ENCODE data around the gene FDCSP. TPM values are rescaled to one million over a fixed set of nuclear protein-coding genes. Genes with fewer than 3 reads are reported as not detected.

The FDCSP gene
- total RNA-seq, 1 donor from 2014 or later, result 0.72 TPM

DNA sequence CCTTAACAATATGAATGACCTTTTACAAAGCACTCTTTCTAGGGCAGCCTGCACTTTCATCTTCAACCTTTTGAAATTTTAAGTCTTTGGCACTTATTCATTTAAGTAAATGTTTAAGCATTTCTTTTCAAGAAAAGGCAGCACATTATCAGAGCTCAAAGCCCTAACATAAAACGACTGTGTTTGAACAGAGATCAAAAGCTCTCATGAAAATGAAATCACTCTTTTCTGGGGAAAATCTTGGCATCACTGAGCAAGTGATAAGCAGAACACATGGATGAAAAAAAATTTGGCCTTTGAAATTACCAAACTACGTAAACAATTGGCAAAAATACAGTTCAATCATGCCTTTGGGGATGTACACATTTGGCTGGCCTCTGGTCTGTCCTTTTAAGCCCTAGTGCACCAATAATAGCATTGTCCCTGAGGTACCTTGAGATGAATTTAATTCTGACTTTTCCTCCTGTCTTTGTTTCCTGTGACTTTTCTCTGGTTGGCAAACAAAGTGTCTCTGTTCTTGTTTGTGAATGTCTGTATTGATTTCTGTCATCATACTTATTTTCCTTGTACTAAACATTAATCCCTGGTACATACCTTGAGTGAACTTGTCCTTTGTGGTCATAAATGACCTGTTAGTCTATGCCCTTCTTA lies 43.3 kb upstream of the FDCSP start:
- TF ChIP-seq, protein P1, sequence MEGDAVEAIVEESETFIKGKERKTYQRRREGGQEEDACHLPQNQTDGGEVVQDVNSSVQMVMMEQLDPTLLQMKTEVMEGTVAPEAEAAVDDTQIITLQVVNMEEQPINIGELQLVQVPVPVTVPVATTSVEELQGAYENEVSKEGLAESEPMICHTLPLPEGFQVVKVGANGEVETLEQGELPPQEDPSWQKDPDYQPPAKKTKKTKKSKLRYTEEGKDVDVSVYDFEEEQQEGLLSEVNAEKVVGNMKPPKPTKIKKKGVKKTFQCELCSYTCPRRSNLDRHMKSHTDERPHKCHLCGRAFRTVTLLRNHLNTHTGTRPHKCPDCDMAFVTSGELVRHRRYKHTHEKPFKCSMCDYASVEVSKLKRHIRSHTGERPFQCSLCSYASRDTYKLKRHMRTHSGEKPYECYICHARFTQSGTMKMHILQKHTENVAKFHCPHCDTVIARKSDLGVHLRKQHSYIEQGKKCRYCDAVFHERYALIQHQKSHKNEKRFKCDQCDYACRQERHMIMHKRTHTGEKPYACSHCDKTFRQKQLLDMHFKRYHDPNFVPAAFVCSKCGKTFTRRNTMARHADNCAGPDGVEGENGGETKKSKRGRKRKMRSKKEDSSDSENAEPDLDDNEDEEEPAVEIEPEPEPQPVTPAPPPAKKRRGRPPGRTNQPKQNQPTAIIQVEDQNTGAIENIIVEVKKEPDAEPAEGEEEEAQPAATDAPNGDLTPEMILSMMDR (IDR thresholded peaks at IDR 0.05; ENCODE audit: unreplicated experiment), result no peak
- Mint-ChIP-seq H3K36me3 (no peaks in the 10 kb centered on the region), H3K4me1 (peaks cover 46% of the 10 kb centered on the region), H3K27ac (peak overlapping the region; percentile 74), H3K9me3 (no peaks in the 10 kb centered on the region), H3K4me3 (no peak overlapping the region), H3K27me3 (ENCODE audit: low read depth) (peaks cover 2% of the 10 kb centered on the region)
- no peak for DNase-seq (ENCODE audit: low spot score in 2 of 2, unreplicated experiment in 2 of 2)

DNA sequence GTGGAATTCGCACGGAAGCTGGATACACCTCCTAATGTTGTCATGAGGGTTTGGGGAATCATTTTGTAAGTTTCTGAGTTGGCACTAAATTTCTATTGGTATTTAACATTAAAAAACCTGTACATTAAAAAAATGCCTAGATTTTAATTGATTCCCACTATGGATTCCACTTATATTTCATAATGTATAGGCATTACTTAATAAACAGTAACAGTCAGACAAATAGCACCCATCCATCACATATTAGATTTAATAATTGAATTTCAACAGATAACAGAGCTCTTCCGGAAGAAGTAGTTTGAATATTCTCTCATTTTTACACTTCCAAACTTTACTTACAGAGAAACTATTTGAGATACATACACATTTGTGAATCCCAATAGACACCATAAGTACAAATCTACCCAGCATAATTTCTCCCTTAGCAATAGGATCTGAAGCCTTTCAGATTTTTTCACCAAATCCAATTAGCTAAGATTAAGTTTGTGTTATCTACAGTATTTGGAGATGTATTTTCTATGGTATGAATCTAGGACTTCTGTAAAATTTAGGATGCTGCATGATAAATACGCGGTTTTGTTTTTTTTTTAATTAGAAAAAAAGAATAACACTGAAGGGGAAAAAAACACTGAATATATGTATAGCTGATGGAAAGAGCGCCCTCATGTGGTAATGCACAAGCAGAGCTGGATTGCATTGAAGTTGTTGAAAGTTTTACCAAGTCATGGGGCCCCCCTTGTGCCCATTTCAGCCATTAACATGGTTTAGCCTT lies 42.6 kb upstream of the FDCSP start:
- Mint-ChIP-seq H3K27me3 (ENCODE audit: low read depth) (peaks cover 1% of the 10 kb centered on the region), H3K4me3 (no peak overlapping the region), H3K27ac (peak overlapping the region; percentile 74), H3K9me3 (no peaks in the 10 kb centered on the region), H3K4me1 (peaks cover 49% of the 10 kb centered on the region), H3K36me3 (no peaks in the 10 kb centered on the region)
- TF ChIP-seq, protein P1 (IDR thresholded peaks at IDR 0.05; ENCODE audit: unreplicated experiment), result peak; percentile 75
- DNase-seq (ENCODE audit: low spot score in 2 of 2, unreplicated experiment in 2 of 2), result no peak

DNA sequence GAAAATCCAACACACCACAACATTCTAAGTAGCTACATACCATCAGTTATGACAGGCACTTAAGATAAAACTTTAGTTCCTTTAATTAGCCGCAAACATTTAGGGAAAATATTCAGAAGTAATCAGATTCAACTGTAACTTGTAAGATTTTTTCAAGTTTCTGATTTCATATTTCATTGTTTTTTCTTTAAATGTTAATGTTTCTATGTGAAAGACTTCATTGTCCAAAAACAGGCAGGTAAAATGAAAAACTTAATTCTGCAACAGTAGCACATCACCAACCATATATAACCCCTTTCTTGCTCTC lies 42.0 kb upstream of the FDCSP start:
- TF ChIP-seq, protein P1 (IDR thresholded peaks at IDR 0.05; ENCODE audit: unreplicated experiment), result peak; percentile 33
- no peaks in the 10 kb centered on the region for H3K27me3 Mint-ChIP-seq (ENCODE audit: low read depth)
- no peaks in the 10 kb centered on the region for H3K36me3 Mint-ChIP-seq
- no peak for DNase-seq (ENCODE audit: low spot score in 2 of 2, unreplicated experiment in 2 of 2)
- H3K27ac Mint-ChIP-seq, result peak overlapping the region; percentile 27
- H3K4me3 Mint-ChIP-seq, result no peak overlapping the region
- peaks cover 49% of the 10 kb centered on the region for H3K4me1 Mint-ChIP-seq
- H3K9me3 Mint-ChIP-seq, result no peaks in the 10 kb centered on the region

DNA sequence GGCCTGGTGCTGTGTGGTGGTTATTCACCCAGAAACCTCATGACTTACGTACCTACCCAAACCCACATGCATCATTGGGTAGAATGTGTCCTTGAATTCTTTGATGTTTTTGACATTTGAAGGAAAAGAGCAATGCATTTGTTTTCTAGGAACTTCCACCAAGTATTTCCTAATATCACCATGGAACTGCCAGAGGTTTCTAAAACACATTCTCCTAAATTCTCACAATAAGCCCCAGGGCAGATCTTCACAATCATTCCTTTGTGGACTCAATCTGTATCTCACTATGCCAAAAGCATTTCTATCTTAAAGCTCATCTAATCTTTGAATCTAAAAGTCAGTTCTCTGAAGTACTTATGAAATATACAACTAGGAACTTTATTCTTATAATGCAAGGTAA lies 38.7 kb upstream of the FDCSP start:
- TF ChIP-seq, protein P1 (IDR thresholded peaks at IDR 0.05; ENCODE audit: unreplicated experiment), result no peak
- H3K4me1 Mint-ChIP-seq, result peaks cover 40% of the 10 kb centered on the region
- H3K36me3 Mint-ChIP-seq, result no peaks in the 10 kb centered on the region
- no peaks in the 10 kb centered on the region for H3K27me3 Mint-ChIP-seq (ENCODE audit: low read depth)
- H3K27ac Mint-ChIP-seq, result no peak overlapping the region
- H3K4me3 Mint-ChIP-seq, result no peak overlapping the region
- peaks cover 8% of the 10 kb centered on the region for H3K9me3 Mint-ChIP-seq
- no peak for DNase-seq (ENCODE audit: low spot score in 2 of 2, unreplicated experiment in 2 of 2)

DNA sequence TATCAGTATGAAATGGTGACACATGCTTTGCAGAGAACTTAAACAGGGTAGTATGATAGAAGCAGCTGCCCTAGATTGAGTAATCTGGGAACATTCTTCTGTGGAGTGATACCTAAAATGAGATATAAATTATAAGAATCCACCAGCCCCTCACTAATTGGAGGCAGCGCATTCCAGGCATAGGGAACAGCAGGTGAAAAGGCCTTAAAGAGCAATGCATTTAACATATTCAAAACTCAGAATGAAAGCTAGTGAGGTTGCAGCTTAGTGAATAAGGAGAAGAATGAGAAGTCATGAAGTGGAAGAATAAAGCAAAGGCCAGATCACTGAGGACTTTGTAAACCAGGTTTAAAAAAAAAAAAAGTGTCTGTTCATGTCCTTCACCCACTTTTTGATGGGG lies 35.3 kb upstream of the FDCSP start:
- H3K36me3 Mint-ChIP-seq, result no peaks in the 10 kb centered on the region
- H3K4me1 Mint-ChIP-seq, result peaks cover 14% of the 10 kb centered on the region
- TF ChIP-seq, protein P1 (IDR thresholded peaks at IDR 0.05; ENCODE audit: unreplicated experiment), result no peak
- H3K9me3 Mint-ChIP-seq, result peaks cover 8% of the 10 kb centered on the region
- no peak overlapping the region for H3K4me3 Mint-ChIP-seq
- no peak overlapping the region for H3K27ac Mint-ChIP-seq
- no peak for DNase-seq (ENCODE audit: low spot score in 2 of 2, unreplicated experiment in 2 of 2)
- H3K27me3 Mint-ChIP-seq (ENCODE audit: low read depth), result no peaks in the 10 kb centered on the region

Data from mesothelial cell of epicardium (in vitro differentiated cells).